ENCODE measurements around the gene FZR1. TPM values are rescaled to one million over a fixed set of nuclear protein-coding genes. Genes with fewer than 3 reads are reported as not detected.

Gene FZR1
- total RNA-seq, 2 donors from 2014 or later: 16.6 to 20.1 TPM

GRCh38 chr19:3520166-3521103 is 14.3 kb downstream of the FZR1 start:
- ATAC-seq (no peak), DNase-seq (no peak)
- peaks cover 29% of the 10 kb centered on the region for H3K4me1 ChIP-seq
- no peak overlapping the region for H3K4me3 ChIP-seq
- WGBS, 2 donors: 84 to 87% methylated on average over 6 to 37 of the region's 37 CpGs
- H3K9me3 ChIP-seq: no peaks in the 10 kb centered on the region
- H3K27ac ChIP-seq: no peak overlapping the region
- no peaks in the 10 kb centered on the region for H3K27me3 ChIP-seq
- no peaks in the 10 kb centered on the region for H3K36me3 ChIP-seq (replicated peaks in 1 of 2; ENCODE audit: insufficient read depth in 1 of 2, low read depth in 2 of 2)
- TF ChIP-seq CTCF (IDR thresholded peaks at IDR 0.05): no peak
- TF ChIP-seq POLR2A (IDR thresholded peaks at IDR 0.05): no peak
- intact Hi-C loops (cut with DNase I): no loop called here

GRCh38 chr19:3521104-3521445 is 15.0 kb downstream of the FZR1 start:
- H3K27me3 ChIP-seq: no peaks in the 10 kb centered on the region
- intact Hi-C loops (cut with DNase I): no loop called here
- TF ChIP-seq POLR2A (IDR thresholded peaks at IDR 0.05): no peak
- no peak for TF ChIP-seq CTCF (IDR thresholded peaks at IDR 0.05)
- no peak overlapping the region for H3K4me3 ChIP-seq
- DNase-seq (no peak), ATAC-seq (no peak)
- H3K27ac ChIP-seq: no peak overlapping the region
- no peaks in the 10 kb centered on the region for H3K36me3 ChIP-seq (replicated peaks in 1 of 2; ENCODE audit: insufficient read depth in 1 of 2, low read depth in 2 of 2)
- 73 to 91% methylated on average over 7 of the region's 7 CpGs for WGBS, 2 donors
- no peaks in the 10 kb centered on the region for H3K9me3 ChIP-seq
- H3K4me1 ChIP-seq: peaks cover 28% of the 10 kb centered on the region

GRCh38 chr19:3522421-3523360 is 16.6 kb downstream of the FZR1 start:
- H3K36me3 ChIP-seq (replicated peaks in 1 of 2; ENCODE audit: insufficient read depth in 1 of 2, low read depth in 2 of 2): peaks cover 0 to 9% of the 10 kb centered on the region in 2 donors

More at GRCh38 chr19:3522421-3523360, 16.6 kb downstream of the FZR1 start:
- Histone ChIP-seq H3K27ac (no peak overlapping the region), H3K4me3 (no peak overlapping the region), H3K9me3 (no peaks in the 10 kb centered on the region), H3K27me3 (no peaks in the 10 kb centered on the region), H3K4me1 (peaks cover 13% of the 10 kb centered on the region)
- TF ChIP-seq CTCF (IDR thresholded peaks at IDR 0.05) (no peak), POLR2A (IDR thresholded peaks at IDR 0.05) (no peak)
- DNase-seq (no peak), ATAC-seq (no peak)
- intact Hi-C loops (cut with DNase I): no loop called here
- 90 to 100% methylated on average over 3 to 35 of the region's 40 CpGs for WGBS, 2 donors
